GM18511 (cell line): ENCODE measurements around the gene PCDH9.

ENCODE experiments used
- ATAC-seq: cut with Tn5 transposase; IDR thresholded peaks from one replicate; pipeline ENCODE4 v1.9.1; 2021; ENCODE audit warnings: mild to moderate bottlenecking, moderate library complexity; ENCODE audit not compliant: unreplicated experiment

The PCDH9 gene

DNA sequence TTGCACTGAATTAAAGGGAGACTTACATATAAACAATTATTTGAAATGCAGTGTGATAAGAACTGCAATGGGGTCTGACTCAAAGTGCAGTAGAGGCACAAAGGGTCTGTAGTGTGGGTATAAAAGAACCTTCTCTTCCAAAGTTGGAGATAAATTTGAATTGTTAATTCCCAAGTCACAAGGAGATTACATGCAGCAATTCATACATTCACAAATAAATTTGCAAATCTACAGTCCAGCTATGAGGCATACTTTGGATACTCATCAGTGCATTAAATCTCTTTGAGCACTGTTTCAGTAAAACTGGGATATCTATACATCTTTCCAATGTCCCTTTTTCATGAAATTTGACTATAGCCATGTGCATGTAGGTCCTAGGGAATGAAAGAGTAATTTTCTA is 799.4 kb downstream of the PCDH9 start:
- no peak for ATAC-seq

DNA sequence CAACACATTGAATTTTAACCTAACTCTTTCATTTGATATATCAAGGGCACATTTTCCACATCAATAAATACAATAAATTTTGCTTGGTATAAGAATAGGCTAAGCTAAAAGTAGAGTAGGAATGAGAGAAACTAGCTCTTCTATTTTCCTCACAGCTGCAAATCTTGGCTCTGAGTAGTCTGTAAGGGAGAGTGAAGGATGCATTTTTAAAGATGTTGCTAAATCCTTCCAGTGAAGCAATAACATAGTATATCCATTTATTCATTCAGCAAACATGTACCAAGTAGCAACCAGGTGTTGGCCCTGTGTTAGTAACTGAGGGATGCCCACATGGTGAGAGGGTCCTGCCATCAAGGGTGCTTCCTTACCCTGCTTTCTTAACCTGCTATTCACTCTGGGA is 799.9 kb downstream of the PCDH9 start:
- no peak for ATAC-seq

DNA sequence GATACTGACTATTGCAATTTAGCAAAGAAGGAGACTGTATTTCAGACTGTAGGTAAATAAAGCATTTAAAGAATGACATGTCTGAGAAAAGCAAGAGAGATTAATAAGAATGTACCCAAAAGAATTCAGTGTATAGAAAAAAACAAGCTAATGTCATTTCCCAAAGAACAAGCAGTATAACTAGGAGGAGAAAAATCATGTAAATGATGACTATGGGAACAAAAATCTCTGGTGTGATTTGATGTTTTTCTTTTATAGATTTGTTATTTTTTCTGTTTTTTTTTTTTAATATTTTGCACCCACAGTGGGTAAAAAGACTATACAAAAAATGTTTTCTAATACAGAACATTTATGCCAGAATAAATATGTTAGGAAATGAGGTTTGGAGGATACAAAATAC is 801.0 kb downstream of the PCDH9 start:
- no peak for ATAC-seq

DNA sequence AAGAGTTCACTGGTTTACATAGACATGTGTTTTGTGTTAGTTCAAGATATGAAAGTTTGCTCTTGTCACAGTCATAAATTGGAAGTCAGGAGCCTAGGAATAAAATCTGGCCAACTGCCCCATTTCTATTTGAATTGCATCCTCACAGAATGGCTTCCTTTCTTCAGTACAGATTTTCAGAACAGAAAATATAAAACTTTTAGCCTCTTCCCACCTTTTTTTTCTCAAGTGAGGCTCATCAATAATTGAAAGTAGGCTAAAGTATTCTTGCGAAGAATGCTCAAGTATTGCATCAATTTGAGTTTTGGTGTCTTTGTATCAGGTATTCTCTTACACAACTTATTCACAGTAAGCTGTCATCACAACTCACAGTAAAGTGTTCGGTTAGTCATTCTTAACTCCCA is 802.7 kb downstream of the PCDH9 start:
- no peak for ATAC-seq

DNA sequence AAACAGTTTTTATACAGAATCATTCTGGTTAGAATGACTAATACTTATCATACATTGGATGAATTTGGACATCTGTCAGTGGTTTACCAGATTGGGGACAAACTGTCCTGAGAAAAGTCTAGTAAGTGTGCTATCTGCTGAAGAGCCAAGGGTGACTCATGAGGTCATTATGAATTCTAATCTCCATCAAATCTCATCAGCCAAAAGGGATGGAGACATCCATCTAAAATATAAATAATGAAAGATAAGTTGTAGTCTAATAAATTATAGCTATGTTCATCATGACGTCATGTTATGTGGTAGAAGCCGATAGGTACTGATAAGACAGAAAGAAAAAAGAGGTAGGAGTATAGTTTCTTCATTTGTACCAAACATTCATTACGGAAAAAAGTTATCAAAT is 804.4 kb downstream of the PCDH9 start:
- no peak for ATAC-seq

DNA sequence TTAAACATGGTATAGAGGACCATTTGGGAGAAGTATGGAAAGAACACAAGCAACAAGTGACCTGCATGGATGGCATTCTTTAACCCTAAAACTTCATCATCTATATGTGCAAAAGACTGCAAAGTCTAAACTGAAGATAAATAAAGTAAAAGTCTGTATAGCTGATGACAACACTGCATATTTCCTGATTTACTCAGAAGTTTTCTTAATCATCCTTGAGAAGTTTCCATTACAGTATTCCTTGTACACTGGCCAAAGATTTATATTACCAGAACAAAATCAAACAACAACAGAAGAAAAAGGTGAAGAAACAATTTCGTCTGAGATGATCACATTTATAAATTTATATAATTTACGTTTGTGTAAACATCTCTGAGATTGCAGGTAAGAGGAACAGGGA is 805.7 kb downstream of the PCDH9 start:
- no peak for ATAC-seq

DNA sequence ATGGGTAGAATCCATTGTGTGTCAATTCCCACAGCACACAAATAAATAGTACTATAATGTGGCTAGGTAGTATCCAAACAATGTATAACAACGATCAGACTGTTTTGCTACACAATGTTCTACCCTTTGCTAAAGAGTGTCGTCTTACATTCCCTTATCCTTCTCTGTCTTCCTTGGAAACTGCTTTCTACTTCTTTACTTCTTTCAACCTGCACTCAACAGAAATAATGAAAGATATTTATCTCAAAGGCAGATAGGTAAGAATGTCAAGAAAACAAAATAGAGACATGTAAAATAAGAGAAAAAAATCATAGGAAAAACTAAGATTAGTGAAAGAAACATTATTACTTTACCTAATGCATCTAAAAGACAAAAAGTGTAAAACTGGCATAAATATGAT is 814.7 kb downstream of the PCDH9 start:
- no peak for ATAC-seq

DNA sequence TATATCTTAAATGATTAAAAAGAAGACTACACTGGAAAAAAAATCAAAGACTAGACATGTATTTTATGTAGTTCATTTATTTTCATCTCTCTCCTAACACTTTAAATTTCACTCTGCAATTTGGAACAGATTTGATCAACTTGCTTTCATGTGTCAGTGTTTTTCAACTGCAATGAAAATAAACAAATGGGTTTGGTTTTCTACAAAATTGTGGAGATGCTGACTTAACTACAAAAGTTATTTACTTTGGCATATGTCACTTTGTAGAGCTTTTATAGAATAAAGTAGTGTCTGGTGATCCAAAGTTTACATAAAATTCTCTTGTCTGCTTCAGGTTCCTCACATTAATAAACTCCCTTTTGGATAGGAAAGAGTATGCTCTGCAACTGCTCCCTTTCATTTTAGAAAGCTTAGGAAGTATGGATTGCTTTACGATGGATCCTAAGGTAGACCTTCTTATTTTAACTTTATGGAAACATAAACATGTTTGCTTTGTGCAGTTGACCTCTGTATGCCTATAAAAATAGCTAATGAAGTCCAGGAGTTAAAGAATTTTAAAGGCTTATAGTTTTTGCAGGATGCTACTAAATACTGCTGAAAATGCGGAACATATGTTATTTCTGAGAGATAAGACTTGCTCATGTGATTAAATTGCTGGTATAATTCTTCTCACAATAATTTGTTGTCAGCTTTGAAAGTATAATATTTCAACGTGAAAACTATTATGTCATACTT is 815.9 kb downstream of the PCDH9 start:
- ATAC-seq = no peak

DNA sequence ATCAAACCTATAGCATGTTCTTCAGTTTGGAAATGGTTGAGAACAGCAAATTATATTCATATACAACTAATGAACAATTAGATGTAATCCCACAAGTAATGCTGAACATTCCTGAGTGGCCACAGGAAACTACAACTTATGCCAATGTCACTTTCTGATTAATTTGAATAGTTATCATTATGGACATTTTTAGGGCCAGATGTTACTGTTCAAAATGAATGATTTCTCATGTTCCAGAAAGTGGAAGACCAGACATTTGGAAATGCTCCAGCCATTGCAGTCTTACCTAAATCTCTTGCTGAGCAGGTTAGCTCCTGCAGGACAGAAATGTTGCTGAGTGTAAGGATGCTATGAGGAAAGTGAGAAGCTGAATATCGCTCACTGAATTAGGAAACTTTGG is 819.8 kb downstream of the PCDH9 start:
- ATAC-seq = no peak

DNA sequence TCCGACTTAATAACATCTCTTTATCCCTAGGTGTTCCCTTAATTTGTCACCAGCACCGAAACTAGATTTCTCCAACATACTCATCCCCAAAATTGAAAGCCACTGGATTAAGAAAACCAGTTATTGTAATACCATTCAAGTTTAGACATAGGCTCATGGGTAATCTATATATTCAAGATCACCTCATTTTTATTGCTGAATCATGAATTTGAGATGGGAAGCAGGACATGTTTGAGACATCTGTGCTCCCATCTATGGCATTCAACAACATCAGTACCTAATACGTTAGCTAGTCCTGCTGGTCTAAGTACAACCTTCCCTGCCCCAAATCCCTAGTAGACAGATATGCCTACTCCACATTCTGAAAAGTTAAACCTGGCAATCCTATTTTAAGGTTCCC is 820.6 kb downstream of the PCDH9 start:
- ATAC-seq = no peak

DNA sequence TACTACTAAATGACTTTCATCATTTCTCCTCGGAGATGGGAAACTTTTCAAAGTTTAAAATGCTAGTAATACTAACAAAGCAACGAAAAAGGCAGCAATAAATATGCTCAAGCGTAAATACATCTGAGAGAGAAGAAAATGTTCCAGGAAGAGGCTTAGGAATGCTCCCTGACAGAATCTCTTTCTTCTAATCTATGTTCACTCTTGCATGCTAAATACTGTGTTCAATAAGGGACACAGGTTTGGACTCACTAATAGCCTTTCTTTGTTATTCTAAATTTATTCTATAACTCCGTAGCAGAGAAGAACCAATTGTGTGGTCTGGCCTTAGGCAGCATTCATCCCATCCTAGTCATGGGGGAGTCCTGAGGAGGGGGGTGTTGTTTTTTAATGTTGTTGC is 823.0 kb downstream of the PCDH9 start:
- ATAC-seq = no peak

DNA sequence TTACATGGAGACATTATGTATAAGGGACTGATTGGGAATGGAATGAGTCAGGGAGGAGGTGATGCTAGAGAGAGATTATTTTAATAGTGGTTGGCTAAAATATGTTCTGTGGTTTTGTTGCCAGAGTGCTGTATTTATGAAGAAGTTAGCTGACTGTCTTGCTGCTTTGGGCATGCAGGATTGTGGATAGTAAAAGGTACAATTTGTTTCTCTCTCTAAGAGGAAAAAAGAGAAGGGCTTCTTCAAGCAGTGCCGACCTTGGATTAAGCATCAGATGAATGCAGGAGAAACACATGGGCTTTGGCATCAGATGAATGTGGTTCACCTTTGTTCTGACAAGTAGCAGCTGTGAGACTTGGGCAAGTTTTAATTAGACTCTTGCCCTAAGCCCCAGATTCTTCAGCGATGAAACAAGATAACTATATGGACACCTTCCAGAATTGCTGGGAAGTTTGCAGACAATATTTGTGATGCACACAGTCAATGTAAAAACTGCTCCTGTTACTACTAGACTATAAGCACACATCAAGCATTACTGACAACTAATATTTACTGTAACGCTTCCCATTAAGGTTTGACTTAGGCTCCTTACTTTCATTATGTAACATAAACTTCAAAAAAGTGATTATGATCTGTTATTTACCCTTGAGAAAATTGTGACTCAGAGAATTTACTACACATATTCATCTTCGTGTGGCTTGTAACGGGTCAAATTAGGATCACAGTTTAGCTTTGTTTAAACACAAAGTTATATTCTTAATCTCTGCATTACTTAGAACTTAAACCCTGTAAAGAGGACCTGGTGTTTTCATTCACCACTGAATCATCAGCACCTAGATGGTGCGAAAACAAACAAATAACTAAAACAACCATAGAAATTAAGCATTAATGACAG is 824.0 kb downstream of the PCDH9 start:
- ATAC-seq = no peak

DNA sequence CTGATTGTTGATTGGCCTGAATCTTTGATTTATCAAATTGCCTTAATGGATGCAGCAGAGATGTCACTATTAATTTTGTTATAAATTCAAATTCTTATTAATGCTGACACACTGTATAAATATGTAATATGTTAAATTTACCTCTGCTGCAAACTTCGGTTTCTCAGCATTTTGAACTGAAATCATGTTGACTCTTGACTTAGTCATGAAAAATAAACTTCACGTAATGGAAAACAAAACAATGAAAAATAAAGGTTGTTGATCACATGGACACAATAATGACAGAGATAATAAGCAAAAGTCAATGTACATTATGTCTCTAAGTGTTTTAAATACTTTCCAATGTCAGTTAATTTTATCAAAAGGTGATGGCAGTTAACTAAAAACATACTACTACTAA is 827.6 kb downstream of the PCDH9 start:
- no peak for ATAC-seq

DNA sequence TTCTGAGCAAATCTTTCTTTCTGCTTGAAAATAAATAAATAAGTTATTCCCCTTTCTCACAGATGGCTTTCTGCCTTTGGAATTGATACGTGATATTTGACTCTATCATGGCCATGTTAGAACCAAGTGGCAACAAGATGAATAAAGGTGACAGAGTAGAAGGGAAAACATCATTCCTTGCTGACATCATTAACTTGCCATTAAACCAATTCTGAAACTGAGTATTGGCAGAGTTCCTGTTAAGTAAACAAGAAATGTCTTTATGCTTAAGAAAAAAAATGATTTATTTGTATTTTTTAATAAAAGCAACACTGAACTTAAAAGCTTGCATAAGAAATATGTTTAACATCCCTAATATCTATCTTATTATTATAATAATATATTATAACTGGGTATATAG is 828.1 kb downstream of the PCDH9 start:
- ATAC-seq = no peak

DNA sequence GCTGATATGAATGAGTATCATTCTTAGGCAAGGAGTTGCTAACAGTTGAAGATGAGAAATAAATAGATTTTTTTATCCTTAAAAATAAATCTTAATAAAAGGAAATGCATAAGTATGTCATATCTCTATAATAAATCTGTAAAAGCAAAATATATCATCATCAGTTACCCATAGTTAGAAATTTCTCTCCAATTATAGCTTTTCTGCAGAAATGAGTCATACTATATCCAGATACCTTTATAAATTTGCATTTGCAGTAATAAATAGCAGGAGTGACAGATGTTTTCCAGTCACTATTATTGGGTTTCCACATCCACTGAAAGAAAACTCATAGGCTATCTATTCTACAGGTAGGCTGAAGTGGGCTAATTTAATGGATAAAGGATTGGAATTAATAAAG is 829.8 kb downstream of the PCDH9 start:
- no peak for ATAC-seq

DNA sequence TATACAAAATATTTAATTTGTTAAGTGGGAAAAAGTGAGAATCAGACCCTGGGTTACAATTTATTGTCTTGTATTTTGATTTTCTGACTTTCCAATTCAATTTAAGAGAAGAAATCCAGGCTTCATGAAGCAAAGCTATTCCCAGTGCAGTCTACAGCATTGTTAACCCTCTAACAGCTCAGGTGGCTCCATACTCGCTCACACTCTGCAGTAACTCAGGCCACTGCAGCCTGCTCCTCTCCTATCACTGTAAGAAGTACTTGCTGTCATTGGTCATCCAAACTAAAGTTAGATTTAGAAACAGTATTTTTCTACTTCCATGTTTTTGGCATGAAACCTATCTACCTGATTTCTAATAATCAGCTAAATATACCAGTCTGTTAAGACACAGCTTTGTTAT is 830.3 kb downstream of the PCDH9 start:
- no peak for ATAC-seq

DNA sequence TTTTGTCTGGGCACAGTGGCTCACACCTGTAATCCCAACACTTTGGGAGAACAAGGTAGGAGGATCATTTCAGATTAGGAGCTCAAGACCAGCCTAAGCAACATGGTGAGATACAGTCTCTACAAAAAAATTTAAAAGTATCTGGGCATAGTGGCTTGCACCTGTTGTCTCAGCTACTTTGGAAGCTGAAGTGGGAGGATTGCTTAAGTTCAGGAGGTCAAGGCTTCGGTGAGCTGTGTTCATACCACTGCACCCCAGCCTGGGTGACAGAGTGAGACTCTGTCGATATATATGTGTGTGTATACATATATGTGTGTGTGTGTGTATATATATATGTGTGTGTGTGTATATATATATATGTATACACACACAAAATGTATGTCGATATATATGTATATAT is 833.0 kb downstream of the PCDH9 start:
- no peak for ATAC-seq

DNA sequence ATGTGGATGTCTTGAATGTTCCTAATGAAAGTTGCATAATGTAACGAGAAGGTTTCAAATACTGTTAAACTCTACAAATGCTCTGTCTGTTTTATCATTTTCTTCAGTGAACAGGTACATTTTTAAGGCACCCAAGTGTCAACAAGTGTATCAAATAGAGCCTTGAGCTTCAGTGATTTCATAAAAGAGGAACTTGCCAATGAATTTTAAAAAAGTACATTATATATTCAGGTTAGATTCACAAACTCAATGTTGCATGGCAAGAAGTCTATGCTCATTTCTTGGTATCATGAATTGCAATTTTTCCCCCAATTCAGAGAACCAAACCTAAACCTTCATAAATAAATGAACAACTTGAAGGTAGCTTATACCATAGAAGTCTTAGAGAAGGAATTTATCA is 838.8 kb downstream of the PCDH9 start:
- no peak for ATAC-seq

DNA sequence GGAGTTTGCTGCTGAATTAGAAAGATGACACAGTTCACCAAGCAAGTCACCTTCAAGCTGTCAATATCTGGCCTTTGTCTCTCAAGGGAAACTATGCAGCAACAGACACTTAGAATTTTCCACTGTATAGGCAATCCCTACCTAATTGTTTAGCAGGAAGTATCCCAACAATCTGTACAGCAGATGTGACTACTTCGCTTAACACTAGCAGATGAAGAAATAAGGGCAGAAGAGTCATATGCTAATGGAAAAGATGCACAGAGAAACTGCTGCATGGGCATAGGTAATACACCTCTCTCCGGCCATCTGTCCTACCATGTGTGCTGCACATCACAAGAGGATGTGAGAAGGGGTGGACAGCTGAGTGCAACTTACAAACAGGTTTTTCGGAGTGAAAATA is 851.2 kb downstream of the PCDH9 start:
- ATAC-seq = no peak

DNA sequence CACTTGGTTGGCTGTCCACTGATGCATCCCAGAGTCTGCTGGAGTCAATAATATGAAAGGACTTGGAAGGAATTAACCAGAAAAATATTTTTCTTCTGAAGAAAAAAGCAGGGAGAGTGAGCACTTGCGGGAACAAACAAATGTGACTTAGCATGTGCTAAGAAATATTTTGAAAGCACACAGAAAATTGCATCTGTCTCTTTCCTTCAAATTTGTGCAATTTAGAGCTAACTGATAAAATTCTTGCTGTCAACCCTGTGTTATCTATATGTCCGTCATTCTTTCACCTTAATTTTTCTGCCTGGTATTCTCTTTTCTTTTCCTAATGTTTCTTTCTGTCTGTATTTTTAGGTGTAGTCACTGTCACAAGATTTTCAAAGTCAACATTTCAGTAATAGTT is 852.6 kb downstream of the PCDH9 start:
- ATAC-seq = no peak

DNA sequence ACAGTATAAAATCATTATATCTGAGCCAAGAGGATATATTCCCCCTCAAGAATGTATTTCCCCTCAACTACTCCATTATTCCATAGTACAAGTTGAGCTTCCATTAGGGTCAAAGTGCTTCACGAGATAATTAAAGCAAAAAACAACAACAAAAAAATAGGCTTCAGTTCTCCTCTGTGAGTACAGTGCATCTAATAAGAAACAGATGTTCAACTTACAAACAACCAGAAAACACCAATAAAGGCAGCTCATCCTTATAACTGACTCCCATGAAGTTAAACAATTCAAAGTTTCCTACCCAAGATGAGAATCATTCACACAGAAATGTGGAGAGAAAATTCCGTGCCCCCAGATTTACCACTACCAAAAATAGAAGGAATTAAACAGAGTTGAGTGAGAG is 854.4 kb downstream of the PCDH9 start:
- ATAC-seq = no peak

DNA sequence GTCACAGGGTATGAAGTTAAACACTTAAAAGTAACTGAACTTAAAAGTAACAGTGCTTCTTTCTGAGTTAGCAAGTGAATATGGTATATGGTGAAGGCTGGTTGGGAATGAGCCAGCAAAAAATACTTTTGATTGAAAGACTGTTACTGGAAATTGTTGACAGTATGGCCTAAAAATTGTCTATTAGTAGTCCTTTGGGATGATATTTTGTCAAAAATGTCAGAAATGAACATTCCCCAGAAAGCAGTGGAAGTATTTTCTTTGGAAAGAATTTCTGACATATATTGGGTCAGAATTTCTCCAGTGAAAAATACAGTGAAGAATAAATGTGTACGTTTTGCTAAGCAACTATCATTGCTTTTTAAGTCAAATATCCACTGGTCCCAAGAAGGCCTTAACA is 860.5 kb downstream of the PCDH9 start:
- ATAC-seq = no peak
